Measurements from ENCODE around the gene BAK1. TPM values are rescaled to one million over a fixed set of nuclear protein-coding genes. Genes with fewer than 3 reads are reported as not detected.

Gene BAK1
- total RNA-seq, 1 experiment from 2014 or later, result 23.7 TPM

DNA sequence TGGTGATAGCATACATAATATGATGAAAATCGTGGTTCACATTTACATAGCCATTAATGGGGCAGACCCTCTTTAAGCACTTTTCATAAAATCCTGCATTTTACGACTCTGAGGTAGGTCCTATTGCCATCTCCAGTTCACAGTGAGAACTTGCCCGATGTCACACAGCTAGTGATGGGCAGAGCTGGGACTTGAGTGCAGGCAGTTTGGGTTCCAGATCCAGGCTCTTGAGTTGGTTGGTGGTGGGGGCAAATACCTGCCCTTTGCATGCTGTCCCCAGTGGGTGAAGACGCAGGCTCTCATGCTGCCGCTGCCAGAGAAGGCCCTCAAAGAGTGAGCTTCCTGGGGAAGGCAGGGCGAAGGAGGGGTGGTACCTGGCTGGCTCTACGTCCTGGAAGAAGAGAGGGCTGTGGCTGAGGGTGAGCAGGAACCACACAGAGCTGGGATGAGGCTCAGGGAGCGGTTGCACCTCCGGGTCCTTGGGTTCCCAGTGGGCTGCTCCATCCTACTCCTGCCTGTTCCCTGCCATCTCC lies 6.1 kb upstream of the BAK1 start:
- H3K4me2 ChIP-seq (ENCODE audit: low read length), result peak overlapping the region; percentile 36; the same call in 1 of the 2 replicates
- no TSS peak for BruUV-seq (replicated peaks)
- ChIA-PET CTCF (interaction anchor here (0.6 to 1.0 kb wide), 2 partner anchors 49 to 160 kb away, joined by 3 read pairs; no protein-coding TSS in a partner anchor), POLR2A (ENCODE audit: unreplicated experiment) (no interaction called here)
- H3K9me2 ChIP-seq (replicated peaks; ENCODE audit: low read length), result no peaks in the 10 kb centered on the region
- no peak for DNase-seq
- no peaks in the 10 kb centered on the region for H3K36me3 ChIP-seq (ENCODE audit: low read depth, low read length)
- intact Hi-C loops (cut with micrococcal nuclease), result loop anchor here (10.0 kb wide), 1 partner anchor 91 kb away; no protein-coding TSS in a partner anchor
- H3F3A ChIP-seq (ENCODE audit: low read length, unreplicated experiment), result no peaks in the 10 kb centered on the region
- ATAC-seq, result no peak
- H3K27me3 ChIP-seq (ENCODE audit: low read length), result no peaks in the 10 kb centered on the region
- no peaks in the 10 kb centered on the region for H4K20me1 ChIP-seq (ENCODE audit: low read length)
- H3K27ac ChIP-seq (ENCODE audit: low read length), result no peak overlapping the region
- H3K79me2 ChIP-seq (ENCODE audit: low read length), result no peaks in the 10 kb centered on the region
- no peak for TF ChIP-seq EZH2phosphoT487 (IDR thresholded peaks at IDR 0.05; ENCODE audit: borderline replicate concordance, low read length)
- TF ChIP-seq EZH2 (IDR thresholded peaks at IDR 0.05; ENCODE audit: low read length, unreplicated experiment), result no peak
- TF ChIP-seq, protein P1, sequence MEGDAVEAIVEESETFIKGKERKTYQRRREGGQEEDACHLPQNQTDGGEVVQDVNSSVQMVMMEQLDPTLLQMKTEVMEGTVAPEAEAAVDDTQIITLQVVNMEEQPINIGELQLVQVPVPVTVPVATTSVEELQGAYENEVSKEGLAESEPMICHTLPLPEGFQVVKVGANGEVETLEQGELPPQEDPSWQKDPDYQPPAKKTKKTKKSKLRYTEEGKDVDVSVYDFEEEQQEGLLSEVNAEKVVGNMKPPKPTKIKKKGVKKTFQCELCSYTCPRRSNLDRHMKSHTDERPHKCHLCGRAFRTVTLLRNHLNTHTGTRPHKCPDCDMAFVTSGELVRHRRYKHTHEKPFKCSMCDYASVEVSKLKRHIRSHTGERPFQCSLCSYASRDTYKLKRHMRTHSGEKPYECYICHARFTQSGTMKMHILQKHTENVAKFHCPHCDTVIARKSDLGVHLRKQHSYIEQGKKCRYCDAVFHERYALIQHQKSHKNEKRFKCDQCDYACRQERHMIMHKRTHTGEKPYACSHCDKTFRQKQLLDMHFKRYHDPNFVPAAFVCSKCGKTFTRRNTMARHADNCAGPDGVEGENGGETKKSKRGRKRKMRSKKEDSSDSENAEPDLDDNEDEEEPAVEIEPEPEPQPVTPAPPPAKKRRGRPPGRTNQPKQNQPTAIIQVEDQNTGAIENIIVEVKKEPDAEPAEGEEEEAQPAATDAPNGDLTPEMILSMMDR (conservative IDR thresholded peaks at IDR 0.05; ENCODE audit: low read depth, low read length), result no peak
- no peaks in the 10 kb centered on the region for H3K9me3 ChIP-seq (ENCODE audit: low read length)
- H3K4me3 ChIP-seq (ENCODE audit: low read length), result no peak overlapping the region
- H2AFZ ChIP-seq (ENCODE audit: low read length), result peak overlapping the region; percentile 79; the same call in 1 of the 2 replicates
- no peak overlapping the region for H3K9ac ChIP-seq (ENCODE audit: low read length)
- H3K4me1 ChIP-seq (ENCODE audit: insufficient read depth, low read length), result peaks cover 25% of the 10 kb centered on the region

DNA sequence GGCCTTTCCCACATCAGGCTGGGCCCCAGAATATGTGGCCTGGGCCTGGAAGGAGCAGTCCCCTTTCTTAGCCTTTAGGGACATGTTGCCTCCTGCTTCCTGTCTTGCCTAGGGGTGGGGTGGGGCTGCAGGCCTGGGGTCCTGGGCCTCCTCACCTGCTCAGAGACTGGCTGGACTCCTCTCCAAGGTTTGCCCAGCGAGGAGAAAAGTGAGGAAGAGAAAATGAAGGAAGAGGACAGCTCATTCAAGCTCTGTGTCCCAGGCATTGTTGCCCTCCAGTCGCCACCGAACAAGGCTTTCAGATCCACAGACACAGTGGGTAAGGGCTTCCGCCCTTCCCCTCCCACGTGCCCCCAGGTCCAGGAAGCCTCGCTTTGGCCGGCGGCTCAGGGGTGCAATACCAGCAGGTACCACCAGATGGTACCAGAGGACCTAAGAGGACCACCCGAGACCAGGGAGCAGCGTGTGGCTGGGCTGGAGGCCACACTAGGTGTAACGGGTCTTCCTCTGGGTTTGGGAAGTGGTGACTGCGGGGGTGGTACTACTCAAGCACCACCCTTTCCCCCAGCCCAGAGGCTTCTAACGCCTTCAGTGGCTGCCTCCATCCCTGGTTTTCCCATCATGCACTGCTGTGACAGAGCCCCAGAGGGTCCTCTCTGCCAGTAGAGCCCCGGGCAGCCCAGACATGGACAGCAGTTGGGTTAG lies 5.5 kb upstream of the BAK1 start:
- TF ChIP-seq, protein P1 (conservative IDR thresholded peaks at IDR 0.05; ENCODE audit: low read depth, low read length), result peak; percentile 97
- TF ChIP-seq EZH2 (IDR thresholded peaks at IDR 0.05; ENCODE audit: low read length, unreplicated experiment) (no peak), EZH2phosphoT487 (IDR thresholded peaks at IDR 0.05; ENCODE audit: borderline replicate concordance, low read length) (no peak)
- ChIA-PET POLR2A (ENCODE audit: unreplicated experiment) (no interaction called here), CTCF (interaction anchor here (0.6 to 1.0 kb wide), 4 partner anchors 31 to 159 kb away, joined by 3 read pairs; no protein-coding TSS in a partner anchor)
- peak overlapping the region; percentile 79 for H2AFZ ChIP-seq (ENCODE audit: low read length)
- peaks cover 19% of the 10 kb centered on the region for H3K4me1 ChIP-seq (ENCODE audit: insufficient read depth, low read length)
- H3K9me3 ChIP-seq (ENCODE audit: low read length), result no peaks in the 10 kb centered on the region
- DNase-seq, result peak; percentile 89
- no peaks in the 10 kb centered on the region for H3K79me2 ChIP-seq (ENCODE audit: low read length)
- no peaks in the 10 kb centered on the region for H3K36me3 ChIP-seq (ENCODE audit: low read depth, low read length)
- intact Hi-C loops (cut with micrococcal nuclease), result loop anchor here (1.0 to 10.0 kb wide), 2 partner anchors 91 to 115 kb away; no protein-coding TSS in a partner anchor
- no TSS peak for BruUV-seq (replicated peaks)
- no peaks in the 10 kb centered on the region for H3F3A ChIP-seq (ENCODE audit: low read length, unreplicated experiment)
- peak overlapping the region; percentile 36 for H3K4me2 ChIP-seq (ENCODE audit: low read length)
- H3K9me2 ChIP-seq (replicated peaks; ENCODE audit: low read length), result no peaks in the 10 kb centered on the region
- no peak overlapping the region for H3K9ac ChIP-seq (ENCODE audit: low read length)
- H3K4me3 ChIP-seq (ENCODE audit: low read length), result no peak overlapping the region
- no peak overlapping the region for H3K27ac ChIP-seq (ENCODE audit: low read length)
- no peaks in the 10 kb centered on the region for H3K27me3 ChIP-seq (ENCODE audit: low read length)
- H4K20me1 ChIP-seq (ENCODE audit: low read length), result no peaks in the 10 kb centered on the region
- ATAC-seq, result peak; percentile 29

Data from PC-3 (cell line).